Psoas muscle (tissue), 8 donors: ENCODE measurements around the gene KIAA2012. TPM values are rescaled to one million over a fixed set of nuclear protein-coding genes. Genes with fewer than 3 reads are reported as not detected.

ENCODE experiments used
- ATAC-seq, 4 donors: fragments of 200-7000 bp; cut with Tn5 transposase; one replicate each; pipeline ENCODE4 v1.9.1; 2020; ENCODE audit warnings: moderate library complexity in 3 of 4, mild to moderate bottlenecking in 2 of 4
- DNase-seq, 2 donors: peaks; one replicate each; pipeline ENCODE4 v3.0.0-alpha.2; 2020
- H3K27ac ChIP-seq: fragments of 200-600 bp; one replicate; pipeline ENCODE4 v1.8.0; 2022
- H3K27me3 ChIP-seq, 3 donors: fragments of 200-600 bp in 1 of 3; one replicate each; pipeline versions ENCODE4 v1.6.1 to v1.8.0; 2013 to 2022; ENCODE audit warnings: low read length in 2 of 3, mild to moderate bottlenecking in 2 of 3, moderate library complexity in 1 of 3; ENCODE audit not compliant: insufficient read depth in 3 of 3
- H3K36me3 ChIP-seq, 2 donors: fragments of 200-600 bp in 1 of 2; one replicate each; pipeline versions ENCODE4 v1.6.1 to v1.8.0; 2013 to 2022; ENCODE audit warnings: low read depth in 1 of 2, mild to moderate bottlenecking in 1 of 2, moderate library complexity in 1 of 2; ENCODE audit not compliant: insufficient read depth in 1 of 2
- H3K4me1 ChIP-seq: fragments of 200-600 bp; one replicate; pipeline ENCODE4 v1.8.0; 2022
- H3K4me3 ChIP-seq: fragments of 200-600 bp; one replicate; pipeline ENCODE4 v1.8.0; 2022; ENCODE audit warnings: mild to moderate bottlenecking
- H3K9me3 ChIP-seq: fragments of 200-600 bp; one replicate; pipeline ENCODE4 v1.8.0; 2022
- whole genome bisulfite sequencing, 3 donors: extraction: QIAGEN DNeasy Blood & Tissue Kit; methylation state at CpG; one replicate each; pipeline versions ENCODE4 v1.1.6 to v1.1.7; 2013; 5-methylcytosine and 5-hydroxymethylcytosine counted together
- intact Hi-C, 2 donors: fragments of 100-400 bp; cut with DNase I; formaldehyde crosslinking; loops; one replicate each; pipeline versions ENCODE4 v1.11.0 to v1.14.2; 2022
- polyA plus RNA-seq, 3 donors: library from polyadenylated mRNA; stranded (reverse); fragments of 200-250 nt; gene quantifications; one replicate each; pipeline ENCODE4 v1.2.3, GENCODE V29; 2013
- total RNA-seq, 4 donors: library from RNA; stranded (reverse); fragmentation: NEBNext Ultra II Directional in 2 of 4; extraction: Animal tissue kit (Norgen Biotek cat#: 25700) in 2 of 4; gene quantifications; one replicate each; pipeline versions ENCODE4 v1.2.1 to v1.2.4, GENCODE V29; 2021 to 2023
- TF ChIP-seq, protein P1 (sequence below): fragments of 200-600 bp; IDR thresholded peaks from one replicate; pipeline ENCODE4 v1.8.0; 2022; ENCODE audit warnings: antibody characterized with exemption
- donor health status: healthy with polysubstance abuse.
- donor health status: DM: no; HTN: no; CAD: no; lungs with moderate emphysema.
- donor health status: Bipolar disorder and iron deficiency.
- donor health status: healthy.
- donor health status: DM: yes; HTN: yes; CAD: no.
- donor health status: DM: no; HTN: no; CAD: no.
- donor health status: DM: no; HTN: no; CAD: no.
- donor health status: DM: yes; HTN: yes; CAD: no.

KIAA2012 gene
- total and polyA plus RNA-seq, 7 donors, result 0.03 to 0.06 TPM; not detected in 5

- TF ChIP-seq, protein P1, sequence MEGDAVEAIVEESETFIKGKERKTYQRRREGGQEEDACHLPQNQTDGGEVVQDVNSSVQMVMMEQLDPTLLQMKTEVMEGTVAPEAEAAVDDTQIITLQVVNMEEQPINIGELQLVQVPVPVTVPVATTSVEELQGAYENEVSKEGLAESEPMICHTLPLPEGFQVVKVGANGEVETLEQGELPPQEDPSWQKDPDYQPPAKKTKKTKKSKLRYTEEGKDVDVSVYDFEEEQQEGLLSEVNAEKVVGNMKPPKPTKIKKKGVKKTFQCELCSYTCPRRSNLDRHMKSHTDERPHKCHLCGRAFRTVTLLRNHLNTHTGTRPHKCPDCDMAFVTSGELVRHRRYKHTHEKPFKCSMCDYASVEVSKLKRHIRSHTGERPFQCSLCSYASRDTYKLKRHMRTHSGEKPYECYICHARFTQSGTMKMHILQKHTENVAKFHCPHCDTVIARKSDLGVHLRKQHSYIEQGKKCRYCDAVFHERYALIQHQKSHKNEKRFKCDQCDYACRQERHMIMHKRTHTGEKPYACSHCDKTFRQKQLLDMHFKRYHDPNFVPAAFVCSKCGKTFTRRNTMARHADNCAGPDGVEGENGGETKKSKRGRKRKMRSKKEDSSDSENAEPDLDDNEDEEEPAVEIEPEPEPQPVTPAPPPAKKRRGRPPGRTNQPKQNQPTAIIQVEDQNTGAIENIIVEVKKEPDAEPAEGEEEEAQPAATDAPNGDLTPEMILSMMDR, result no peak
- peaks cover 14% of the 10 kb centered on the region for H3K4me1 ChIP-seq
- ATAC-seq (peak; percentile 27 to 68 (median 42)), DNase-seq (no peak)
- no peak overlapping the region for H3K4me3 ChIP-seq
- peak overlapping the region; percentile 50 for H3K27ac ChIP-seq
- H3K27me3 ChIP-seq, result no peaks in the 10 kb centered on the region
- no peaks in the 10 kb centered on the region for H3K9me3 ChIP-seq
- intact Hi-C loops, result loop anchor here in 1 of 2 donors (5.0 kb wide), 1 partner anchor 139 kb away; no protein-coding TSS in a partner anchor
- H3K36me3 ChIP-seq, result no peaks in the 10 kb centered on the region
- WGBS, 3 donors, result 22 to 41% (median 32%) methylated on average over 5 of the region's 5 CpGs
These were observed 46.5 kb upstream of the KIAA2012 start for GRCh38 chr2:202026507-202026906.

- Histone ChIP-seq H3K9me3 (no peaks in the 10 kb centered on the region), H3K4me3 (no peak overlapping the region), H3K27ac (no peak overlapping the region), H3K27me3 (no peaks in the 10 kb centered on the region), H3K36me3 (no peaks in the 10 kb centered on the region), H3K4me1 (peaks cover 12% of the 10 kb centered on the region)
- intact Hi-C loops, result loop anchor here (2.0 to 10.0 kb wide), 2 partner anchors 20 to 146 kb away; no protein-coding TSS in a partner anchor
- DNase-seq (no peak), ATAC-seq (no peak)
- TF ChIP-seq, protein P1, result no peak
- WGBS, 3 donors, result 46 to 61% (median 53%) methylated on average over 4 of the region's 4 CpGs
These were observed 42.4 kb upstream of the KIAA2012 start for GRCh38 chr2:202030691-202031090.

DNA sequence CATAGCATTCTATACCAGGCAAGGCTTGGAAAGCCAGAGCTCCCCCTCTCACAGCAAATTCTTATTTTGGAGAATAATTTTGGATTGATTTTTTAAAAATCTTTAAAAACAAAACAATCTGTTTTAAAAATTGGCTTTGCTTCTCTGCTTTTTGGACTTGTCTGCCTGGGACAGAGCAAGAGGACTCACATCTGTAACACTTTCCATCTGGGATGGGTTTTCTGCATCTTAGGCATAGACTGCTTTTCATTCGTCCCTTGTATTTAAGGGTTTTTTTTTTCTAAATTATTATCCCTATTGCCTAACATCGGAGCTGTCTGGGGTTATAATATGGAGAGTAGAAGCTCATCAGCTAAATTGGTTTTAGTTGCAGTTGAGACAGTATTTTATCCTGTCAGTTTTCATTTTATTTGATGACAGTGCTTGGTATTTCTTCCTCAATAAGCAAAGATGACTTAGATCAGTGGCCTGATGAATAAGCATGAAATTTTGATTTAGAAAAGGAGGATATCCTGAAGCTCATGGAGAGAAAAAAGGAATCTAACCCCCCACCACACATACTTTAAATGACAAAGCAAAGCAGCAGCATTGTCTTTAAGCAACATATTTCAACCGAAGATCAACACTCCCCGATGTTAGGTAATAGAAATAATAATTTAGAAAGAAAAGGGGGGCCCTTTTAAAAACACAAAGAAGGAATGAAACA is 41.7 kb upstream of the KIAA2012 start:
- intact Hi-C loops, result loop anchor here (2.0 to 10.0 kb wide), 2 partner anchors 21 to 147 kb away; no protein-coding TSS in a partner anchor
- H3K27me3 ChIP-seq, result no peaks in the 10 kb centered on the region
- no peak overlapping the region for H3K4me3 ChIP-seq
- TF ChIP-seq, protein P1, result no peak
- DNase-seq (no peak), ATAC-seq (no peak)
- 68 to 76% (median 76%) methylated on average over 4 of the region's 4 CpGs for WGBS, 3 donors
- H3K4me1 ChIP-seq, result peaks cover 17% of the 10 kb centered on the region
- H3K27ac ChIP-seq, result peak overlapping the region; percentile 96
- H3K36me3 ChIP-seq, result no peaks in the 10 kb centered on the region
- no peaks in the 10 kb centered on the region for H3K9me3 ChIP-seq

DNA sequence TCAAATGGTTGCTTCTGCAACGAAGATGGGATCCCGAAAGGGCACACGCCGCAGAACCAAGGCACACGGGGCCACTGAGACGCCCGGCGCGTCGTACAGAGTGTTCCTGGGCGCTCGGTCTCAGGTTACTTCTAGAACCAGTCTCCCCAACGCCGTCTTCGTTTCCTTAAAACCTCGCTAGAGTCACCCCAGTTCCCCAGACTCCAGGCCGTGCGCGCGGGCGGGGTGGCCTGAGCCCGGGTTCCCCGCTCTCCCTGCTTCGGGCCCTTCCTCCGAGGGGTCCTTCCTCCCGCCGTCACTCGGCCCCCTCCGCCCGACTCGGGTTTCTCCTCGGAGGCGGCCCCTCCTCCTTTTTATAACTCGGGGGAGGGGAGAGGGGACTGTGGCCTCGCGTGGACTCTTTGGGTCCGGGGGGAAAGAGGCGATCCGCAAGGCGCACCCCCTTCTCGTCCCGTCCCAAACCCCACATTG is 40.2 kb upstream of the KIAA2012 start:
- DNase-seq (peak; percentile 74 to 85), ATAC-seq (peak; percentile 31 to 68 (median 54))
- Histone ChIP-seq H3K4me3 (peak overlapping the region; percentile 87), H3K27me3 (no peaks in the 10 kb centered on the region), H3K4me1 (peaks cover 17% of the 10 kb centered on the region), H3K9me3 (no peaks in the 10 kb centered on the region), H3K36me3 (no peaks in the 10 kb centered on the region), H3K27ac (peak overlapping the region; percentile 96)
- TF ChIP-seq, protein P1, result no peak
- 0 to 1% (median 0%) methylated on average over 39 to 42 of the region's 42 CpGs for WGBS, 3 donors
- intact Hi-C loops, result loop anchor here in 1 of 2 donors (10.0 kb wide), 1 partner anchor 148 kb away; no protein-coding TSS in a partner anchor
